K562 (cell line): ENCODE results near the gene HUS1. TPM values are rescaled to one million over a fixed set of nuclear protein-coding genes. Genes with fewer than 3 reads are reported as not detected.

Experiments used
- ATAC-seq: fragments of 200-7000 bp; cut with Tn5 transposase; 3 replicates; pipeline ENCODE4 v1.9.1; 2020; ENCODE audit warnings: moderate library complexity
- BruUV-seq: library from RNA; stranded (reverse); fragments of 400-500 nt; replicated peaks from 2 replicates; lab custom pipeline; 2021; lab: Mats Ljungman, UMichigan
- CTCF ChIA-PET: fragments of 300-600 bp; formaldehyde crosslinking; extraction: SDS; loops from one replicate; lab custom pipeline; 2021; ENCODE audit warnings: low intra/inter-chr PET ratio; lab: Yijun Ruan, JAX
- POLR2A ChIA-PET: fragments of 300-600, 350-650 bp; sonication (Branson Sonifier 250); formaldehyde crosslinking; extraction: SDS; loops from one replicate; lab custom pipeline; 2021; ENCODE audit warnings: antibody characterized with exemption, inconsistent platforms; lab: Yijun Ruan, JAX
- DNase-seq, 4 experiments: peaks; one replicate each; pipeline versions ENCODE4 v3.0.0 to v3.0.0-alpha.2; 2011 to 2018; ENCODE audit warnings: low spot score in 3 of 4, mixed read lengths in 3 of 4; ENCODE audit errors: extremely low read depth in 1 of 4
- FAIRE-seq: peaks from 2 replicates; lab custom pipeline; 2011; peaks lifted over from hg19 to GRCh38; lab: Jason Lieb, UNC
- H2AFZ ChIP-seq: 2 replicates; pipeline ENCODE4 v1.6.0; 2011; ENCODE audit warnings: low read depth, low read length, control low read depth, inconsistent platforms
- H3K27ac ChIP-seq: fragments of 200-600 bp; 3 replicates; pipeline ENCODE4 v1.8.0; 2011; ENCODE audit warnings: low read depth, mild to moderate bottlenecking, control low read depth, inconsistent platforms, low read length, moderate library complexity, mixed read lengths; ENCODE audit errors: extremely low read depth
- H3K27me3 ChIP-seq, 2 experiments: fragments of 300-600 bp in 1 of 2; 2 replicates in 1 of 2; 3 replicates in 1 of 2; pipeline versions ENCODE4 v1.6.0 to v1.8.0; 2011; ENCODE audit warnings: inconsistent platforms in 2 of 2, low read length in 2 of 2, mild to moderate bottlenecking in 1 of 2, mixed read lengths in 1 of 2, moderate library complexity in 1 of 2; ENCODE audit not compliant: control insufficient read depth in 2 of 2, insufficient read depth in 2 of 2
- H3K36me3 ChIP-seq: fragments of 300-600 bp; 3 replicates; pipeline ENCODE4 v1.8.0; 2011; ENCODE audit warnings: mild to moderate bottlenecking, low read length, inconsistent platforms; ENCODE audit not compliant: control insufficient read depth, insufficient read depth
- H3K4me1 ChIP-seq, 2 experiments: fragments of 200-600 bp in 1 of 2; replicated peaks in 1 of 2; 2 replicates in 1 of 2; 3 replicates in 1 of 2; pipeline versions ENCODE4 v1.5.1 to v1.8.0; 2011; ENCODE audit warnings: inconsistent platforms in 2 of 2, low read length in 2 of 2, mild to moderate bottlenecking in 1 of 2, mixed read lengths in 1 of 2, moderate library complexity in 1 of 2; ENCODE audit not compliant: control insufficient read depth in 2 of 2, insufficient read depth in 2 of 2
- H3K4me2 ChIP-seq: 2 replicates; pipeline ENCODE4 v1.6.1; 2011; ENCODE audit warnings: low read length, control low read depth, inconsistent platforms, mixed read lengths; ENCODE audit not compliant: insufficient read depth
- H3K4me3 ChIP-seq: fragments of 200-600 bp; sonication (generic), shearing (Covaris generic); 2 replicates; pipeline ENCODE4 v1.5.1; 2016; ENCODE audit warnings: control low read depth, inconsistent platforms
- H3K79me2 ChIP-seq: fragments of 200-600 bp; 3 replicates; pipeline ENCODE4 v1.8.0; 2011; ENCODE audit warnings: low read length, inconsistent platforms; ENCODE audit not compliant: control insufficient read depth, insufficient read depth
- H3K9ac ChIP-seq, 2 experiments: 2 replicates each; pipeline versions ENCODE4 v1.6.0 to v1.6.1; 2011; ENCODE audit warnings: low read depth in 2 of 2, low read length in 2 of 2, control low read depth in 1 of 2, inconsistent platforms in 1 of 2, mild to moderate bottlenecking in 1 of 2, mixed read lengths in 1 of 2; ENCODE audit not compliant: insufficient read depth in 1 of 2
- H3K9me1 ChIP-seq: one replicate; pipeline ENCODE4 v1.6.0; 2011; ENCODE audit warnings: inconsistent platforms, mild to moderate bottlenecking, low read length, moderate library complexity; ENCODE audit not compliant: control insufficient read depth, insufficient read depth
- H3K9me3 ChIP-seq: replicated peaks from 2 replicates; pipeline ENCODE4 v1.5.1; 2011; ENCODE audit warnings: low read depth, low read length, inconsistent platforms; ENCODE audit not compliant: control insufficient read depth, insufficient read depth
- H4K20me1 ChIP-seq: replicated peaks from 2 replicates; pipeline ENCODE4 v1.6.1; 2011; ENCODE audit warnings: low read length, inconsistent platforms, mixed read lengths; ENCODE audit not compliant: control insufficient read depth, insufficient read depth
- BHLHE40 ChIP-seq: IDR thresholded peaks from 2 replicates; pipeline ENCODE4 v1.6.1; 2011; ENCODE audit warnings: low read length, improper control_type of control experiment
- JUND ChIP-seq, 2 experiments: IDR thresholded peaks; 2 replicates in 1 of 2; 3 replicates in 1 of 2; pipeline ENCODE4 v1.6.1; 2011; ENCODE audit warnings: borderline replicate concordance in 2 of 2, low read depth in 2 of 2, low read length in 2 of 2, improper control_type of control experiment in 1 of 2, missing biosample characterization in 1 of 2, missing genetic modification characterization in 1 of 2, missing genetic modification reagents in 1 of 2
- KDM1A ChIP-seq, 2 experiments: fragments of 450-650 bp; IDR thresholded peaks; 2 replicates each; pipeline ENCODE4 v1.6.1; 2016; ENCODE audit warnings: mild to moderate bottlenecking in 2 of 2
- MCM7 ChIP-seq, 2 experiments: fragments of 450-650 bp; IDR thresholded peaks; 2 replicates each; pipeline ENCODE4 v1.6.1; 2016 to 2018
- PHB2 ChIP-seq: fragments of 450-650 bp; IDR thresholded peaks from 2 replicates; pipeline ENCODE4 v1.6.1; 2017; ENCODE audit warnings: low read depth
- SMAD1 ChIP-seq: fragments of 150-350 bp; IDR thresholded peaks from 2 replicates; pipeline ENCODE4 v1.6.1; 2014; ENCODE audit warnings: low read length, low read depth; ENCODE audit not compliant: partially characterized antibody
- TBL1XR1 ChIP-seq, 2 experiments: IDR thresholded peaks; 2 replicates each; pipeline ENCODE4 v1.6.1; 2012; ENCODE audit warnings: improper control_type of control experiment in 2 of 2, low read length in 2 of 2, mild to moderate bottlenecking in 1 of 2
- TRIM28 ChIP-seq: fragments of 450-650 bp; IDR thresholded peaks from 2 replicates; pipeline ENCODE4 v1.6.1; 2017
- WGBS: fragments of 100-300 bp; shearing (Covaris generic); methylation state at CpG from one replicate; pipeline ENCODE4 v1.1.6; 2016; ENCODE audit warnings: low coverage, mixed read lengths; ENCODE audit not compliant: insufficient coverage; ENCODE audit errors: missing lambda C conversion rate; 5-methylcytosine and 5-hydroxymethylcytosine counted together
- in situ Hi-C: fragments of 300-500 bp; cut with MboI; formaldehyde crosslinking; loops from 4 replicates; pipeline ENCODE4 v1.15.0; 2018; ENCODE audit warnings: inconsistent platforms, mixed read lengths
- intact Hi-C: fragments of 100-400 bp; cut with micrococcal nuclease; formaldehyde crosslinking; loops from 2 replicates; pipeline ENCODE4 v1.14.2; 2022
- polyA plus RNA-seq, 8 experiments: library from polyadenylated mRNA; depleted of rRNA in 4 of 8; stranded (reverse) in 5 of 8; unstranded in 3 of 8; fragments of >200 nt; fragmentation: Nextera tagmentation in 2 of 8; fragmentation: Illumina TruSeq in 1 of 8; extraction: Ambion mirVana in 2 of 8; extraction: Trizol in 1 of 8; gene quantifications; 2 replicates each; pipeline versions ENCODE4 v1.2.1 to v1.2.3, GENCODE V29; 2011 to 2014; ENCODE audit warnings: inconsistent platforms in 1 of 8, missing spikeins in 1 of 8
- total RNA-seq, 7 experiments: library from RNA; depleted of rRNA in 6 of 7; stranded (reverse); fragments of >200 nt in 6 of 7; fragmentation: Illumina TruSeq in 2 of 7; extraction: Trizol in 2 of 7; gene quantifications; 2 replicates each; pipeline versions ENCODE4 v1.2.1 to v1.2.3, GENCODE V29; 2011 to 2021; ENCODE audit warnings: low replicate concordance in 1 of 7

The HUS1 gene
- total and polyA plus RNA-seq, 9 of the 15 experiments (the other 6 are each of a cell fraction or from before 2014, with no cell fraction given), result 11.5 to 27.0 (median 16.5) TPM

GRCh38 chr7:47932466-47933037 lies 46.9 kb downstream of the HUS1 start (continued):
- TF ChIP-seq TBL1XR1 (IDR thresholded peaks at IDR 0.05; ENCODE audit: low read length in 2 of 2) (no peak), JUND (IDR thresholded peaks at IDR 0.05; ENCODE audit: borderline replicate concordance, low read depth, low read length) (no peak), JUND (tag; IDR thresholded peaks at IDR 0.05; ENCODE audit: borderline replicate concordance, low read depth, low read length) (no peak), BHLHE40 (no peak), MCM7 (IDR thresholded peaks at IDR 0.05) (no peak)

DNA sequence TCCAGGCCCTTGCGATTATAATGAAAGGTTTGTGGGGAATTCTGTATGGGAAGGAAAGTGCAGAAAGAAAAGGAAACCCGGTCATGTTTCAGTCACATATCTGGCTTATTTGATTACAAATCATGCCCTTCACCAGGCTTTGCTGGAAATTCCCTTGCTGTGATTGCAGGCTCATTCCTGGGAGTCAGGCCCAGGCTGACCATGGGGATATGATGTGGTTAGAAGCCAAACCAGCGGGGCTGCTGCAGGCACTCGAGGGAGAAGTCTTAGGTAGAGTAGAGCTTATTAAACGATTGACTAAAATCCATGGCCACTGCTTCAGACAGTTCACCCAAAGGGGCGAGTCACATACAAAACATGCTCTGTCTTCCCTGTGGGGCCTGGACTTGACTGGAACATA lies 47.4 kb downstream of the HUS1 start:
- in situ Hi-C loops (no loop called here), intact Hi-C loops (no loop called here)
- Histone ChIP-seq H3K4me1 (no peaks in the 10 kb centered on the region; a peak in 1 of 5 replicates), H3K9me1 (no peaks in the 10 kb centered on the region), H2AFZ (no peak overlapping the region), H3K4me3 (no peak overlapping the region), H3K4me2 (no peak overlapping the region), H3K9ac (no peak overlapping the region), H4K20me1 (no peaks in the 10 kb centered on the region), H3K27ac (no peak overlapping the region), H3K36me3 (no peaks in the 10 kb centered on the region), H3K9me3 (no peaks in the 10 kb centered on the region), H3K79me2 (no peaks in the 10 kb centered on the region), H3K27me3 (peaks cover 14 to 48% of the 10 kb centered on the region in 2 experiments; a peak in 4 of 5 replicates)
- CTCF ChIA-PET, result no interaction called here
- TF ChIP-seq SMAD1 (no peak), TRIM28 (no peak), KDM1A (IDR thresholded peaks at IDR 0.05) (no peak), PHB2 (no peak)
- no peak for DNase-seq
- BruUV-seq, result no TSS peak
- POLR2A ChIA-PET, result interaction anchor here (0.6 kb wide), 1 partner anchor 635 kb away, joined by 3 read pairs; no protein-coding TSS in a partner anchor
- WGBS, result 4% methylated on average over 6 of the region's 6 CpGs
- FAIRE-seq, result no peak
- ATAC-seq, result no peak
